ENCODE results near the gene TMEM219.

Gene TMEM219

DNA sequence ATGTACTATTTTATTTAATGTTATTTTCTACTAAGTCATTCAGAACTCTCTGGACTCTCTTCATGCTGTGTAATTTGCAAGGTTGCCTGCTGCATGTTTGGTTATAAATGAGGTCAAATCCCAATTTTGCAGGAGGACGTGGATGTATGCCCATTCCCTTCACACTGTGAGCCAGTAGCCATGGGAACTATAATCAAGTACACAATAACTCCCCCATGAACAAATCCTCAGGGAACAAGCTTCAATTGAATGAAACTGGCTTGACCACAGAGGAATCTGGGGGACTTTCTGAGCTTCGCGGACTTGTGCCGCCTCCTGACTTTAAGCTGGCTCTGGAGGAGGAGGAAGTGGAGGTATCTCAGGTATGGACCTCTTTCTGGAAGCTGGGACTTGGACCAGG is 21.2 kb upstream of the TMEM219 start:
- H3K27me3 ChIP-seq (ENCODE audit: insufficient read depth, poor library complexity, severe bottlenecking): no peaks in the 10 kb centered on the region
- no peak for ATAC-seq (ENCODE audit: low read depth)
- no peak overlapping the region for H3K4me3 ChIP-seq (ENCODE audit: severe bottlenecking)
- DNase-seq (ENCODE audit: low spot score): no peak
- TF ChIP-seq, protein P1, sequence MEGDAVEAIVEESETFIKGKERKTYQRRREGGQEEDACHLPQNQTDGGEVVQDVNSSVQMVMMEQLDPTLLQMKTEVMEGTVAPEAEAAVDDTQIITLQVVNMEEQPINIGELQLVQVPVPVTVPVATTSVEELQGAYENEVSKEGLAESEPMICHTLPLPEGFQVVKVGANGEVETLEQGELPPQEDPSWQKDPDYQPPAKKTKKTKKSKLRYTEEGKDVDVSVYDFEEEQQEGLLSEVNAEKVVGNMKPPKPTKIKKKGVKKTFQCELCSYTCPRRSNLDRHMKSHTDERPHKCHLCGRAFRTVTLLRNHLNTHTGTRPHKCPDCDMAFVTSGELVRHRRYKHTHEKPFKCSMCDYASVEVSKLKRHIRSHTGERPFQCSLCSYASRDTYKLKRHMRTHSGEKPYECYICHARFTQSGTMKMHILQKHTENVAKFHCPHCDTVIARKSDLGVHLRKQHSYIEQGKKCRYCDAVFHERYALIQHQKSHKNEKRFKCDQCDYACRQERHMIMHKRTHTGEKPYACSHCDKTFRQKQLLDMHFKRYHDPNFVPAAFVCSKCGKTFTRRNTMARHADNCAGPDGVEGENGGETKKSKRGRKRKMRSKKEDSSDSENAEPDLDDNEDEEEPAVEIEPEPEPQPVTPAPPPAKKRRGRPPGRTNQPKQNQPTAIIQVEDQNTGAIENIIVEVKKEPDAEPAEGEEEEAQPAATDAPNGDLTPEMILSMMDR (IDR thresholded peaks at IDR 0.05; ENCODE audit: poor library complexity, severe bottlenecking): no peak
- no peak overlapping the region for H3K27ac ChIP-seq (ENCODE audit: poor library complexity, severe bottlenecking)
- H3K36me3 ChIP-seq (ENCODE audit: low read depth): no peaks in the 10 kb centered on the region
- no peaks in the 10 kb centered on the region for H3K9me3 ChIP-seq (ENCODE audit: severe bottlenecking)
- H3K4me1 ChIP-seq (ENCODE audit: insufficient read depth, poor library complexity, severe bottlenecking): peaks cover 13% of the 10 kb centered on the region

DNA sequence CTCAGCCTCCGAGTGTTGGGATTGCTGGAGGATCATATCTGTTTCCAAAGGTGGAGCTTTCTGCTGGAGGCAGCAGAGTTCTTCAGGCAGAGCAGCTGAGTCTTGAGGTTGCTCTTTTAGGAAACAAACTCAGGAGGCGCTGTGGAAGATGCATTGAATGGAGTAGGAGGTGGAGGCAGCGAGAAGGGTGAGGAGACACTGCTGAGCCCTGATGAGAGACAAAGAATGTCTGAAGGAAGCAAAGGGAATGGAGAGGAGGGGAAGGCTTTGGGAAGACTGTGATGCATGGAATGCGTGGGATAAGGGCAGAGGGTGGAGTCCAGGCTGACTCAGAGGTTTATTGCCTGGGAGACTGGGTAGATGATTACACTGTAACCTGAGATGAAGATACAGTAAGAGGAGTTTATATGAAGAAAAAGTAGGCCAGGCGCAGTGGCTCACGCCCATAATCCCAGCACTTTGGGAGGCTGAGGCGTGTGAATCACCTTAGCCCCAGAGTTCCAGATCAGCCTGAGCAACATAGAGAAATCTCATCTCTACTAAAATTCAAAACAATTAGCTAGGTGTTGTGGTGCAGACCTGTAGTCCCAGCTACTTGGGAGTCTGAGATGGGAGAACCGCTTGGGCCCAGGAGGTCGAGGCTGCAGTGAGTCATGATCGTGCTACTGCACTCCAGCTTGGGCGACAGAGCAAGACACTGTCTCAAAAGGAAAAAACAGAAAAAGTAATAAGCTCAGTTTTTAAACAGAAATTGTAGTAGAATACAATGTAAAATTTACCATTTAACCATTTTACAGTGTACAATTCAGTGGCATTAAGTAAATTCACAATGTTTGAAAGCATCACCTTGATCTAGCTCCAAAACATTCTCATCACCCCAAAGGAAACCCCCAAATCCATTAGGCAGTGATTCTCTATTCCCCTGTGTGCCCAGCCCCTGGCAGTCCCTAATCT is 17.8 kb upstream of the TMEM219 start:
- peak; percentile 85 for DNase-seq (ENCODE audit: low spot score)
- ATAC-seq (ENCODE audit: low read depth): peak; percentile 99
- TF ChIP-seq, protein P1 (IDR thresholded peaks at IDR 0.05; ENCODE audit: poor library complexity, severe bottlenecking): peak; percentile 24
- Histone ChIP-seq H3K9me3 (ENCODE audit: severe bottlenecking) (no peaks in the 10 kb centered on the region), H3K27me3 (ENCODE audit: insufficient read depth, poor library complexity, severe bottlenecking) (no peaks in the 10 kb centered on the region), H3K27ac (ENCODE audit: poor library complexity, severe bottlenecking) (peak overlapping the region; percentile 78), H3K36me3 (ENCODE audit: low read depth) (no peaks in the 10 kb centered on the region), H3K4me1 (ENCODE audit: insufficient read depth, poor library complexity, severe bottlenecking) (peaks cover 13% of the 10 kb centered on the region), H3K4me3 (ENCODE audit: severe bottlenecking) (no peak overlapping the region)

DNA sequence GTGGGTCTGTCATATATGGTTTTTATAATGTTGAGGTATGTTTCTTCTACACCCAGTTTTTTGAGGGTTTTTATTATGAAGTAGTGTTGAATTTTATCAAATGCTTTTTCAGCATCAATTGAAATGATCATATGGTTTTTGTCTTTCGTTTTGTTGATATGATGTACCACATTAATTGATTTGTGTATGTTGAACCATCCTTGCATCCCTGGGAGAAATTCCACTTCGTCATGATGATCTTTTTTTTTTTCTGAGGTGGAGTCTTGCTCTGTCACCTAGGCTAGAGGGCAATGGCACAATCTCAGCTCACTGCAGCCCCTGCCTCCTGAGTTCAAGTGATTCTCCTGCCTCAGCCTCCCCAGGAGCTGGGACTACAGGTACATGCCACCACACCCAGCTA is 14.0 kb upstream of the TMEM219 start:
- no peaks in the 10 kb centered on the region for H3K27me3 ChIP-seq (ENCODE audit: insufficient read depth, poor library complexity, severe bottlenecking)
- no peaks in the 10 kb centered on the region for H3K9me3 ChIP-seq (ENCODE audit: severe bottlenecking)
- DNase-seq (ENCODE audit: low spot score) (no peak), ATAC-seq (ENCODE audit: low read depth) (no peak)
- H3K36me3 ChIP-seq (ENCODE audit: low read depth): no peaks in the 10 kb centered on the region
- no peak overlapping the region for H3K27ac ChIP-seq (ENCODE audit: poor library complexity, severe bottlenecking)
- H3K4me1 ChIP-seq (ENCODE audit: insufficient read depth, poor library complexity, severe bottlenecking): peaks cover 13% of the 10 kb centered on the region
- H3K4me3 ChIP-seq (ENCODE audit: severe bottlenecking): no peak overlapping the region
- TF ChIP-seq, protein P1 (IDR thresholded peaks at IDR 0.05; ENCODE audit: poor library complexity, severe bottlenecking): no peak

DNA sequence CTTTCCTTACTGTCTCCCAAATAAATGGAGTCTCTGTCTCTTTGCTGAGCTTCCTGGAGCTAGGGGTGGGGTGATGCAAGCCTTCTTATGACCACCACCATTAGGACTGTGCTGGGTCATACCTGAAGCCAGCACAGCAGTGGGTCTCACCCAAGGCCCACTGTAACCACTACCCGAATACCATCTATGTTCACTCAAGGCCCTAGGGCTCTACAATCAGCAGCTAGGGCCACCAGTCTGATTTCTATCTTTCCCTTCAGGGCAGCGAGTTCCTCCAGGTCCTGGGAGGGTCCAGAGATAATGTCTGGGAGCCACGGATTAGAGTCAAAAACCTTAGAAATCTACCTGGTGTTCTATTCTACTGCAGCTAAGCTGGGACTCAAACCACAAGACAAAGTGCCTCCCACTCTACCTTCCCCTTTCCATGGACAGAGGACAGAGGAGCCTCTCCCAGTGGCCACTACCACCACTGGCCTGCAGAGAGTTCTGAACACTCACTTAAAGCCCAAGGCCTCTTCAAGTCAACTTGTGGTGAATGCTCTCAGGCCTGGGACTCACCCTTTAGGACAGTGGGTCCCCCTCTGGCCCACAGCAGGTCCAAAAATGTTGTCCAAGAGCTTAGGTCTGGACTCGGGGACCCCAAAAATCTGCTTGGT is 10.9 kb upstream of the TMEM219 start:
- ATAC-seq (ENCODE audit: low read depth): no peak
- Histone ChIP-seq H3K36me3 (ENCODE audit: low read depth) (no peaks in the 10 kb centered on the region), H3K27me3 (ENCODE audit: insufficient read depth, poor library complexity, severe bottlenecking) (no peaks in the 10 kb centered on the region), H3K9me3 (ENCODE audit: severe bottlenecking) (no peaks in the 10 kb centered on the region), H3K4me1 (ENCODE audit: insufficient read depth, poor library complexity, severe bottlenecking) (no peaks in the 10 kb centered on the region), H3K27ac (ENCODE audit: poor library complexity, severe bottlenecking) (no peak overlapping the region), H3K4me3 (ENCODE audit: severe bottlenecking) (no peak overlapping the region)
- TF ChIP-seq, protein P1 (IDR thresholded peaks at IDR 0.05; ENCODE audit: poor library complexity, severe bottlenecking): no peak
- no peak for DNase-seq (ENCODE audit: low spot score)

Data from RWPE2 (cell line).